ENCODE results near the gene CCDC192.
A peak's percentile ranks its signal among the peaks of the same experiment; 100 is the strongest.

Gene CCDC192

DNA sequence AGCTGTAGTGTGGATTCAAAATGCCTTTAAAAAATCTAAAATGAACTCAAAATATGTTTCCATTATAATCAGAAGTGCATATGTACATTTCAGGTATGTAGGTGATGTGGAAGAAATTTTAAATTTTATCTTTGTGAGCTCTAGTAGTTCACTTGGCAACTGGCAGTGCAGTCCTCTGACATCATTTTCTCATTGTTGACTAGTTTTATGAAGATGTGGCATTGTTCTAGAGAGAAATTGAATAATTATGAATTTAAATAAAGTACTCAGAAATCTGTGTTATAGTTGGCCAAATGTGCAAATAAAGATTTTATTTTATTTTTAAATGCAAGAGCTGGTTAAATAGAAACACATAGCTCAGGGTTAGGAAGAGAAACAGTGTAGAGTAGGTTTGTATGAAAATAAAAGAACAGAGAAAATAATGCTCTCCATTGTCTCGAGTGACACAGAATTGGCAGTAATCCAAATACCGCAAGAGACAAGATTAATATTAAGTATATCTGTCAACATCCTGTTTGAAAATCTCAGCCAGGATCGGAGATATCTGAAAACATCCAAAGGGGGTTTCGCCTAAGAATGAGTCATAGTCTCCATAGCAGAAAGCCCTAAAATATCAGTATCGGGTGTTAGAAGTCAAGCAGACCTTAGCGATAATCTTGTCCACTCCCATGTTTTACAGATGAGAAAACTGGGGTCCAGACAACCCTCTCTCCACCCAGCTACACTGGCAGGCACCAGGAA is 189.4 kb downstream of the CCDC192 start:
- no peak for DNase-seq

DNA sequence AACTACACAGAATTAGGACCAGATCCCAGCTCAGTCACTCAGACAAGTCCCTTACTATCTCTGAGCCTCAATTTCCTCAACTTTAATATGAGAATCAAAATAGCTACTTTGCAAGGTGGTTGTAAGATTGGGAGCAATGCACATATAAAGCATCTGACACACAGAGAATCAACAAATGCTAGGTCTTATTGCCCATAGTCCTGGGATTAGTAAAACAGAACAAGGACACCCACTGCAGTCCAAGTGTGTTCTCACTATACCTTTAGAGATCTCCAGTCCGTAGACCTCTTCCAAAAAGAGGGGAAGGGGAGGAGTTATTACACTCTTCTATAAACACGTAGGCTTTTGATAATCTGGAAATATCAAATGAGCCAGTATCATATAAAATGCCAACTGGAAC is 190.0 kb downstream of the CCDC192 start:
- DNase-seq = no peak

DNA sequence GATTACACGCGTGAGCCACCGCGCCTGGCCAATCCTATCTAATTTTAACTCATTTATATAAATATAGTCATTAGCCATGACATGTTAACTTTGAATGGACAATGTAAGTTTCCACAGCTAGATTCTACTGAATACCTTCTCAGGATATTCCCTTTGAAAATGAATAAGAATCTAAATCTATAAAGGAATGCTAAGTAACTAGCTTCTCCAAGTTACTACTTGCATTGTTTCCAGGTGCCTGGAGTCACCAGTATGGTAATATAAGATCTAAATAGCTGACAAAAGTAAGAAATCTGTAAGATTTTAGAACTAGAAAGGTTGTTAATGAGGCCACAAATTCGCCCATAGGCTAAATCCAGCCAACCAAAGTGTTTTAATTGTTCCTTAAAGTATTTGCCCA is 191.3 kb downstream of the CCDC192 start:
- no peak for DNase-seq

DNA sequence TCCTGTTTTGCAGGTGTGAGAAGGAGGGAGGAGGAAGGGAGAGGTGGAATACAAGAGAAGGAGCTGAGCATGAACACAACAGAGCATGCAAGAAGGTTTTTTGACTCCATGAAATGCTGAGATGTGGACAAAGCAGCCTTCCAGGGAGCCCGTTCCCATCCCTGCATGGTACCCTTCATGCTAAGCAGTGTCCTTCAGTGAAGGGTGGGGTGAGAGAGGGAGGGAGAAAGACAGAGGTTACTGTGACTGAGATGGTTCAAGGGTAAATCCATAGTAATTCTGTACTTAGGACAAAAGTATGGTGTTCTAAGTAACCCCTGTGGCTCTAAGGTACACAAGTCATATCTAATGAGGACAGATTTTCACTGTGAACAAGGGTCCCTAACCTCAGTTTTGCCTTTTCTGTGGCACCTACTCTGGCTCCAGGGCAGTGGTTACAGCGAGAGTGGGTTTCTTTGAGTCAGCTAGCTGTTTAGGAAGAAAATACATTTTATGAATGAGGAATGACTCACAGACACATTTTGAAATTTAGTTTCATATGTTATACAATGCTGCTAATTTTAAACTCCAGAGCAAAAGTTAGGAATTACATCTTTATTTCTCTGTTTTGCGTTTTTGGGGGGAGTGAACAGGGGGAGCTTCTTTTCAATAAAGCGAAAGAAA is 195.5 kb downstream of the CCDC192 start:
- DNase-seq = no peak

DNA sequence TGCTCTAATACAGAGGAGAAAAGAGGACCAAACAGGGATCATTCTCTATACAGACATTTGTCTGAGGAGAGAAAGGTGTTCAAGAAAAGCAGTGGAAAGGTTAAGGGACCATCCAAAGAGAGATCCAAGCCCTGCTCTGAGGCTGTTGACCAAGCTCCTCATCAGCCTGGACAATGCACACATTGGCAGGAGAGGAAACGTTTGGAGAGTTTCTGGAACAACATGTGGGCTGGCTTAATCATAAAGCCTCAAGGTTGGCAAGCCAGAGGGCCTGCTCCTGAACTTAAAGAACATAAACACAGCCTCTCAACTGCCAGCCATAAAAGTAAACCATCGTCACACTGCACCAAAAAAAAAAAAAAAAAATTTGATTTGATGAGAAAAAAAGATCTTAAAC is 196.0 kb downstream of the CCDC192 start:
- DNase-seq = no peak

DNA sequence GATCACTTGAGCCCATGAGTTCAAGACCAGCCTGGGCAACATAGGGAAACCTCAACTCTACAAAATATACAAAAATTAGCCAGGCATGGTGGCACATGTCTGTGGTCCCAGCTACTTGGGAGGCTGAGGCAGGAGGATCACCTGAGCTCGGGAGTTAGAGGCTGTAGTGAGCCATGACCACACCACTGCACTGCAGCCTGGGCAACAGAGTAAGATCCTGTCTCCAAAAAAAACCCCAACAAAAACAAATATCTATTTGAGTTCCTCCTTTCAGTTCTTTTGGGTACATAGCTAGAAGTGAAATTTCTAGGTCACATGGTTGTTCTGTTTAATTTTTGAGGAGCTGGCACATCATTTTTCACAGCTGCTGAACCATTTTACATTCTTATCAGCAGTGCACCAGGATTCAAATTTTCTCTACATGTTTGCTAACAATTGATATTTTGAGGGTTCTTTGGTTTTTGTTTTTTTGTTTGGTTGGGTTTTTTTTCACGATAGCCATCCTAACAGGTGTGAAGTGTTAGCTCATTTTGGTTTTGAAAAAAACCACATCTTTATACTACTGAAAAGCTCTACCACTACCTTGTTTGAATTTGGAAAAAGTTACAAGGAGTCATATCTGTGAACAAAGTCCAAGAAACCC is 203.5 kb downstream of the CCDC192 start:
- no peak for DNase-seq

DNA sequence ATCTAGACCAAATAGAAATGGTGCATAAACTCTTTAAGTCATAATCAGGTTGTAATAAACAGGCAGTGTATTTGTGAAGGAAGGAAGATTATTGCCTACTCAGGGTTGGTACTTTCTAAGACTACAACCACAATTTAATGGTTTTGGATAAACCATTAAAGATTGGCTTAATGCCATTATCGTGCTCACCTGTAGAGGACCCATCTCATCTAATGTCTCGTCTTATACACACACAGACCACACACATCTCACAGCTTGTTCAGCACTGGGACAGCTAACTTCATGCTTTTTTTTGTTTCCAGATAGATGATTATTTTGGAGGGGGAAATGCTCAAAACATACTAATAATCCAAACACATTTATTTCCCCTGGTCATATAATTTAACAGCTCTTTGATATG is 204.7 kb downstream of the CCDC192 start:
- DNase-seq = no peak

DNA sequence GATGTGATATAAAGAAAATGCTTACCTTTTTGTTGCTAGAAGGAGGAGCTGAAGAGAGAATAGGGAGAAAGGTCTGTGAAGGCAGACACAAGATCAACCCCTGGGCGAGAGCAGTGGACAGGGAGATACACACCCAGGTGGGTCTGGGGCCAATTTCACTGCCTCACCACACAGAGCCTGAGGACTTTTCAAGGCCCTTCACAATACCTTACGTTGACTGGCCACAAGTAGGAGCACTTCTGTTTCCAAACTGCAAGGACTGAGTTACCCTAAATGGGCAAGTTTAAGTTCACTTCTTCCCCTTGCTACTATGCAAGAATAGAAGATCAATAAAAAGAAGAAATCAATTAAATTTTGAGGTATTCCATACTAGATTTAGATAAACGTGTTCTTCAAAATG is 205.9 kb downstream of the CCDC192 start:
- DNase-seq = peak; percentile 43

DNA sequence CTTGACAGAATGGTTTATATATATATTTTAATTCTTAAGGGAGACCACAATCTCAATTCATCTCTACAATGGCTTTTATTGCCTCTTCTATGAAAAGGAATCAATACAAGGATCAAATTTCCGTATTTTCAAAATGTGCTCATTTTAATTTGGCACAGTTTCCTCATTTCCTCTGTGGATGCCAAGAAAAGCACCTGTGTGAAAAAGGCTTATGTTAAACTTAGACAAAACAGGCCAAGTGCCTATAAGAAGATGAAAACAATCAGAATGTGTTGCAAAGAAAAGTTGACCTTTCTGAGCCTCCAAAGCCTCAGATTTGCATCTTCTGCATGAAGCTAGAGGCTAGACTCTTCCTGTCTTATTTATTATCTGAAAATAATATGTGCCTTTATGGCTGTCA is 206.6 kb downstream of the CCDC192 start:
- peak; percentile 77 for DNase-seq

DNA sequence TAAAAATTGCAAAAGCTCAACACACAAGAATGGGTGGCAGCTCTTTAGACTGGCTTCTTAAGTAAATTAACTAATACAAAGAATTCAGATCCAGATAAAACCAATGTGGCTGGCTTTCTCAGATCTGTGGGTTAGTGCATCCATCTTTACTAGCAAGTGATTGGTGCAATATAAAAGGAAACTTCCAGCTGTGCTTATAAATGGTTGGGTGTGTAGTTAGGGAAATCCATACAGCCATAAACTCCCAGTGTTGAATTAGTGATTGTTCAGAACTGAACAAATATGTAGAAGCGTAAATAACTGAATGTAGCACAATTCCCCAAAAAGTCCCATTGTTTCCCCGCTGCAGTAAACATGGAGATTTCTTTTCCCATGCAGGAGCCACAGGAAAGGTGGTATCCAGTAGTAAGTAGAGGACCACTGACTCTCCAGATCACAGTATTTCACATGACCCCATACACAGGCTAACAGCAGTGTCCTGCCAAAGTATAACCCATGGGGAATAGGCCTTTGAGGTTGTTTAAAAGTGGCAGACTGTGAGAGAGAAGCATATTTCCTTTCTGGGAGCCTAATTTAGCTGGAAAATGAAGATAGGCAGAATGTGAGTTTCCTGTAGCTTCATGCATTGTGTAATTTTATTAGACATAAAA is 207.2 kb downstream of the CCDC192 start:
- peak; percentile 48 for DNase-seq

DNA sequence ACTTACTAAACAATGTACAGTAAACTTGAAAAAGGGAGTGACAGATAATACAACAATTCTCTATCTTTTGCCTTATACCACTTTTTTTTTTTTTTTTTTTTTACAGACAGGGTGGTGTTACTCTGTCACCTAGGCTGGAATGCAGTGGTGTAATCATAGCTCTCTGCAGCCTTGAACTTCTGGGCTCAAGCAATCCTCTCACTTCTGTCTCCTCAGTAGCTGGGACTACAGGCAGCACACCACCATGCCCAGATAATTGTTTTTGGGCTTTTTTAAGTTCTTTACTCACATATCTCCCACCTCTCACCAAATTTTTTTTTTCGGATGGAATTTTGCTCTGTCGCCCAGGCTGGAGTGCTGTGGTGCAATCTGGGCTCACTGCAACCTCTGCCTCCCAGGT is 208.4 kb downstream of the CCDC192 start:
- DNase-seq = no peak

DNA sequence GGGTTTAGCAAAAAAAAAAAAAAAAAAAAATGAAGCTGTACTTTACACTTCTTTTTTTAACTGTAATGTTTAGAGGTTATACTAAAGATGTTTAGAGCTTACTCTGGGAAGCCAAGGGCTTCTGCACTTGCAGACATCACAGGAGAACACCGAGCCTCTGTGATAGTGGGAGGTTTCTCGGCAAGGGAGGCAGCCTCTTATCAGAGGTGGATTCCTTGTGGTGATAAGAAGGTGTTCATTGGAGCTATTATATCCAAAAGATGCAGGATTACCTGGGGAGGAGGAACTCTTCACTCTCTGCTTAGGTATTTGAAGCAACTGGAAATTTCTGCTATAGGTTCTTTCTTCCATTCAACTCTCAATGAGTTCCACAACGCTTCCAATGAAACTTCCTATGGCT is 209.2 kb downstream of the CCDC192 start:
- DNase-seq = no peak

DNA sequence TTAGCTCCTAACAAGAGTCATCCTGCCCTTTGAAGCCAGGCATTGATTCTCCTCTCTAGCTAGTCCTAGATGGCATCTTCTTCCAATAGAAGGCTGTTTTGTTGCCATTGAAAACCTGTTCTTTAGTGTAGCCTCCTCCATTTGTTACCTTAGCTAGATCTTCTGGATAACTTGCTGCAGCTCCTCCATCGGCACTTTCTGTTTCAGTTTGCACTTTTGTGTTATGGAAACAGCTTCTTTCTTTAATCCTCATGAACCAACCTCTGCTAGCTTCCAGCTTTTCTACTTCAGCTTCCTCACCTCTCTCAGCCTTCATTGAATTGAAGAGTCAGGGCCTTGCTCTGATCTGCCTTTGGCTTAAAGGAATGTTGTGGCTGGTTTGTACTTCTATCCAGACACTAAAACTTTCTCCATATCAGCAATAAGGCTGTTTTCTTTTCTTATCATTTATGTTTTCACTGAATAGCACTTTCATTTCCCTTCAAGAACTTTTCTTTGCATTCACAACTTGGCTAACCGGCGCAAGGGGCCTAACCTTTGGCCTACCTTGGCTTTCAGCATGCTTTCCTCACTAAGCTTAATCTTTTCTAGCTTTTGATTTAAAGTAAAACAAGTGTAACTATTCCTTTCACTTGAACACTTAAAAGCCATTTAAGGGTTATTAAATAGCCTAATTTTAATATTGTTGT is 213.8 kb downstream of the CCDC192 start:
- DNase-seq = no peak

DNA sequence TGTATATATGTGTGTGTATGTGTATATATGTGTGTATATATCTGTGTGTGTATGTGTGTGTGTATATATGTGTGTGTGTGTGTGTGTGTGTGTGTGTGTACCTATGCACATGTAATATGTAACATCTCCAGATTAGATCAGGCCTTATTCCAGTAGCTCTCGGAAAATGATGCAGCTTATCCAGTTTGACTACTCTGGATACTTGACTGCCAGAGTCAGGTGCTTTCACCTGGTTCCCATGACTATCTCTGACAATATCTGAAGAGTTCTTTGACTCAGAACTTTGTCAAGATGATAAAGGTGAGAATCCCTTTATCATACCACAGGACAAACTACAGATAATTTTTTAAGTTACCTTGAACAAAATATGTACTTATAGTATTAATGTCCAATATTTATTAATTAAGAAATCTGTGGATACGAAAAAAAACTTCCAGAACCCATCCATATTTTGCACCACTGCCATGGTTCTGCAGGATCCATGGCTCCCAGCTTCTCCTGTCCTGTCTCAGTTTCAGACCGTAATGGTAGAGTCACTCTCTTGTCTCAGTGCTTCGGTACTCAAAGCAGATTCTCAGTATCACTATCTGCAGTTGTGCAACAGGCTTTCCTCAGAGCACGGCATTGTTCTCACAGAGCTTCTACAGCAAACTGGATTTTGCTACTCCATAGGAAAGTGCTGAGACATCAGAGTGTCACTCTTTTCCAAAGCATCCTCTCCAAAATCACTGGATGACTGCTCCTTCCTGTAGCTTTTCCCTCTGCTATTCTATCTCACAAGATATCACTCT is 216.0 kb downstream of the CCDC192 start:
- no peak for DNase-seq

DNA sequence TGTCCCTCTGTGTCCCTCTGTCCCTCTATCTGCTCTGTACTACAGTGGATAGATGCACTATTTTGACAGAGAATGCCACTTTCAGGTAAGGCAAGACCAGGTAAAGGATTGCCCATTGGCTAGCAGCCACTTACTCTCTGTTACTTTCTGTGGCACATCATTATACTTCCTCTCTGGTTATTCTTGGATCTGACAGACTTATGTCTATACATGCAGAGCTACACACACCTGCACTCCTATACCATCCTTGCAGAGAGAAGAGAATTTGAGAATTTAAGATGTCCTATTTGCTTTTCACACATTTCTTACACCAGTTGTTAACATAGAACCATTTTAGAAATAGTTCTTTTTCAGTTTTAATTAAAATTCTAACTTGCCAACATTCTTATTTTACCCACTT is 216.6 kb downstream of the CCDC192 start:
- no peak for DNase-seq

DNA sequence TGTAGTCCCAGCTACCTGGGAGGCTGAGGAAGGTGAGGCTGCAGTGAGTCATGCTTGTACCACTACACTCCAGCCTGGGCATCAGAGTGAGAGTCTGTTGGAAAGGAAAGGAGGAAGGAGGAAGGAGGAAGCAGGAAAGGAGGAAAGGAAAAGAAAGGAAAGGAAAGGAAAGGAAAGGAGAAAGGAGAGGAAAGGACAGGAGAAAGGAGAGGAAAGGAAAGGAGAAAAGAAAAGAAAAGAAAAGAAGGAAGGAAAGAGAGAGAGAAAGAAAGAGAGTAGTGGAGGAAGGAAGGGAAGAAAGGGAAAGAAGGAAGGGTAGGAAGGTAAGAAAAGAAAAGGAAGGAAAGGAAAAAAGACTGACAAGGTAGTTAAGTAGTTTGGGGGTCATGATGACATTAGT is 217.7 kb downstream of the CCDC192 start:
- no peak for DNase-seq

DNA sequence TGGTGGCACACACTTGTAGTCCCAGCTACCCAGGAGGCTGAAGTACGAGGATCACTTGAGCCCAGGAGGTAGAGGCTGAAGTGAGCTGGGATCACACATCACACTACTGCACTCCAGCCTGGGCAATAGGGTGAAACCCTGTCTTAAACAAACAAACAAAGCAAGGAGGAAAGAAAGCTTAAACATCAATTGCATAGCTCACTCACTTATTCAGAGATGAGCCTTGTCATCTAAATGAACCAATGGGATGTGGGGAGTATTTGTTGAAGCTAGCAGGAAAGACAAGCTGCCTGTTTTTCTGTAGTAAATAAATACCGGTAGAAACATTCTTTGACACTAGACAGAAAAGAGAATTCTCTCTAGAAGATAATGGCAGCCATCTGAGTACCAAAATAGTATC is 219.4 kb downstream of the CCDC192 start:
- DNase-seq = no peak

DNA sequence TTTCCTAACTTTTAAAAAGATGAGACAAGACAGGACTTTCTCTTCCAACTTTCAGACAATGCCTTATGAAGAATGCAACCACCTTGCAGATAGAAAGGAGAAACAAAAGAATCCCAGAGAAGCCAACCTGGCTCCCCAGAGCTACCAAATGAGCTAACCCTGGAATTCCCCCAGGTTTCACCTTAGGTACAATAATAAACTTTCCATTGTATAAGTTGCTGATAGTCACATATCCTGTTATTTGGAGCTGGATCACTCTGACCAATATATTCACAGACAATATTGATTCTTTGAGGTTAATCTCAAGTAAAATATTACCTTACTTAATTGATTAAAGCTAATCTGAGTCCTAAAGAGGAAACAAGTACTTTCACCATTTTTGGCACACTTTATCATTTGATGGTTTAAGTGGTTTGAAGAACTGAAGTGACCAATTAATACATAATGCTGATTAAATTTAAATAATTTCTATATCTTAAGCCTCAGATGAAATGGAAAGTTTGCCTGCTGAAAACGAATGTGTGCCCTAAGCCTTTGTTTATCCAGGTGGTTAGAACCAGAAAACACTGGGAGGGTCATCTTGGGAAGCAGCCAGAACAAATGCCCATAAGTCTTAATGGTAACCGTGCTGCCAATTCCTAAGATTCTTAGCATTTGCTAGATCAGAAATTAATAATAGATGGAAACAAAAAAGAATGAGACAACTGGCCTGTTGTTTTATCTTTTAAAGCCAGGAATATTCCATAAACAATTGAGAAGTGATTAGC is 220.8 kb downstream of the CCDC192 start:
- DNase-seq = no peak

DNA sequence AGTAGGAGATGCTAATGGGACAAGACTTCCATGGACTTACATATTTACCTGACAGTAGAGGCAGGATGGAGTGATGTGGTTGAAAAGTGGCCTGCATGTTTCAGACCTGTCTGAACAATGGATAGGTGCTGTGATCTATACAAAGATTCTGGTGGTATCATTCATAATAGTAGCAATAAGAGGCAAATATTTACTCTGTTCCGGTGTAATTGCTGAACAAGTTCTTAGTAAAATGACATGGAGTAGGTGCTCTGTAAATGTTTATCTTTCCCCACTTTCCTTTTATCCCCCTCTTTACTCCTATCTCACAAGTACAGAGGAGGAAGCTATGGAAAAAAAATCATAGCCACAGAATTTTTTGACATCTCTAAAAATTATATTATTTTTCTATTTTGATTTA is 221.4 kb downstream of the CCDC192 start:
- peak; percentile 31 for DNase-seq

DNA sequence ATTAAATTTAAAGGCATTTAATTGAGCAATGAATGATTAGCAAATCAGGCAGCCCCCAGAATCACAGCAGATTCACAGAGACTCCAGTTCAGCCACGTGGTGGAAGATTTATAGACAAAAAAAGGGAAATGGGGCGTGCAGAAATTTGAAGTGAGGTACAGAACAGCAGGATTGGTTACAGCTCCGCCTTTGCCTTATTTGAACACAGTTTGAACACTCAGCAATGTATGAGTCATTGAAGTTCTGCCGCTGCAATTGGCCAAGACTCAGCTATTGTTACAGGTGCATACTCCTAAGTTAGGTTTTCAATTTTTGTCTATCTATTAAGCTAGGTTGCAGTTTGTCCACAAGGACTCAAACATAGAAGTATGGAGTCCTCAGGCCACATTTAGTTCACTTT is 222.7 kb downstream of the CCDC192 start:
- no peak for DNase-seq

DNA sequence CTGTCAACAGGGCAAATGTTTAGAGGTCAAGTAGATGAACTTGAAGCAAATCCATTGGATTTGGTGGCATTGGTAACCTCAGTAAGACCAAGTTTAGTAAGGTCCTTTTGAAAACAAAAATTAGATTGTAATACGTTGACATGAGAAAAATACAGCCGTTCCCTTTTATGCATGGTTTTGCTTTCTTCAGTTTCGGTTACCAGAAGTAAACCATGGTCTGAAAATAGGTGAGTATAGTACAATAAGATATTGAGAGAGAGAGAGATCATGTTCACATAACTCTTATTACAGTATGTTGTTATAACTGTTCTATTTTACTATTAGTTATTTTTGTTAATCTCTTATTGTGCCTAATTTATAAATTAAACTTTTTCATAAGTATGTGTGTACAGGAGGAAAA is 223.8 kb downstream of the CCDC192 start:
- no peak for DNase-seq

DNA sequence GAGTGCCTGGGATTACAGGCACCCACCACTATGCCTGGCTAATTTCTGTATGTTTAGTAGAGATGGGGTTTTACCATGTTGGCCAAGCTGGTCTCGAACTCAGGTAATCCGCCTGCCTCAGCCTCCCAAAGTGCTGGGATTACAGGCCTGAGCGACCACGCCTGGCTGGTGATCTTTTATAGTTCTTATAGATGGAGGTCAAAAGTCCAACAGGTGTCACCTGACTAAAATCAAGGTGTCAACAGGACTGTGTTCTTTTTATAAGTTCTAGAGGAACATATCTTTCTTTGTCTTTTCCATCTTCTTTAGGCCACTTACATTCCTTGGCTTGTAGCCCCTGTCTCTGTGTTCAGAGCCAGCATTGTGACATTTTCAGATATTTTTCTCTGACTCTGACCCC is 224.9 kb downstream of the CCDC192 start:
- DNase-seq = no peak
